Fibroblast of mammary gland (primary cell): Measurements from ENCODE around the gene CFHR5.
"Not testable (repeated sequence)": the region's sequence is repeated elsewhere in the genome, so short reads cannot be mapped to it uniquely, and the experiment has no call there.

Source experiments
- DNase-seq: peaks from one replicate; pipeline ENCODE4 v3.0.0-alpha.2; 2010; ENCODE audit warnings: low read depth
- H3K4me3 ChIP-seq: 2 replicates; pipeline ENCODE4 v1.5.1; 2011; ENCODE audit warnings: low read depth, mild to moderate bottlenecking, low read length, moderate library complexity; ENCODE audit not compliant: control insufficient read depth
- TF ChIP-seq, protein P1 (sequence below): conservative IDR thresholded peaks from 2 replicates; pipeline ENCODE4 v1.5.1; 2011; ENCODE audit warnings: low read depth, low read length, inconsistent platforms; ENCODE audit not compliant: control insufficient read depth, insufficient read depth

Gene CFHR5

DNA sequence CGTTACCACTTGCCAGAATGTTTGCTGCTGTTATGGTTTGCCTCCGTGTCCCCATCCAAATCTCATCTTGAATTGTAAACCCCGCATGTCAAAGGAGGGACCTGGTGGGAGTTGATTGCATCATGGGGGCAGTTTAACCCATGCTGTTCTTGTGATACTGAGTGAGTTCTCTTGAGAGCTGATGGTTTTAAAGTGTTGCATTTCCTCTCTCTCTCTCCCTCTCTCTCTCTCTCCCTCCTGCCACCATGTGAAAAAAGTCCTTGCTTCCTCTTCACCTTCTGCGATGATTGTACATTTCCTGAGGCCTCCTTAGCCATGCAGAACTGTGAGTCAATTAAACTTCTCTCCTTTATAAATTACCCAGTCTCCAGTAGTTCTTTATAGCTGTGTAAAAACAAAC lies 44.4 kb downstream of the CFHR5 start:
- no peak for DNase-seq

DNA sequence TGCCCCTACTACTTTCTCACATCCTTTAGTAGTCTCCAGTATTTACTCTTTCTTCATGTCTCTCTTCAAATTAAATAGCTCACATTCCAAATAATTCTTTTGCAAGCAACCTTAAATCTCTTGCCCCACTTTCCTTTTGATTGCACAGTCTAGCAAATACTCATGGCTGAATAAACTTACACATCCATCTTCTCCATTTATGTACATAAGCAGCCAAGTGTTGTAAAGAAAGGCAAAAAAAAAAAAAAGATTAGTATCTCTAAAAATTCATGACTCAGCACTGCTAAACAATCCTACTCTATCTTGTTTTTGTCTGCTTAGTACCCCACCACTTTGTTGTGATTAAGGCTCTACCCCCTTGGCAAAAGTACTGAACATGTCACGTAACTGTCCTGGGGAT lies 47.1 kb downstream of the CFHR5 start:
- no peak for DNase-seq
- TF ChIP-seq, protein P1, sequence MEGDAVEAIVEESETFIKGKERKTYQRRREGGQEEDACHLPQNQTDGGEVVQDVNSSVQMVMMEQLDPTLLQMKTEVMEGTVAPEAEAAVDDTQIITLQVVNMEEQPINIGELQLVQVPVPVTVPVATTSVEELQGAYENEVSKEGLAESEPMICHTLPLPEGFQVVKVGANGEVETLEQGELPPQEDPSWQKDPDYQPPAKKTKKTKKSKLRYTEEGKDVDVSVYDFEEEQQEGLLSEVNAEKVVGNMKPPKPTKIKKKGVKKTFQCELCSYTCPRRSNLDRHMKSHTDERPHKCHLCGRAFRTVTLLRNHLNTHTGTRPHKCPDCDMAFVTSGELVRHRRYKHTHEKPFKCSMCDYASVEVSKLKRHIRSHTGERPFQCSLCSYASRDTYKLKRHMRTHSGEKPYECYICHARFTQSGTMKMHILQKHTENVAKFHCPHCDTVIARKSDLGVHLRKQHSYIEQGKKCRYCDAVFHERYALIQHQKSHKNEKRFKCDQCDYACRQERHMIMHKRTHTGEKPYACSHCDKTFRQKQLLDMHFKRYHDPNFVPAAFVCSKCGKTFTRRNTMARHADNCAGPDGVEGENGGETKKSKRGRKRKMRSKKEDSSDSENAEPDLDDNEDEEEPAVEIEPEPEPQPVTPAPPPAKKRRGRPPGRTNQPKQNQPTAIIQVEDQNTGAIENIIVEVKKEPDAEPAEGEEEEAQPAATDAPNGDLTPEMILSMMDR = no peak
- no peak overlapping the region for H3K4me3 ChIP-seq

More for the DNA sequence above, 44.4 kb downstream of the CFHR5 start:
- no peak overlapping the region for H3K4me3 ChIP-seq
- TF ChIP-seq, protein P1 = no peak

DNA sequence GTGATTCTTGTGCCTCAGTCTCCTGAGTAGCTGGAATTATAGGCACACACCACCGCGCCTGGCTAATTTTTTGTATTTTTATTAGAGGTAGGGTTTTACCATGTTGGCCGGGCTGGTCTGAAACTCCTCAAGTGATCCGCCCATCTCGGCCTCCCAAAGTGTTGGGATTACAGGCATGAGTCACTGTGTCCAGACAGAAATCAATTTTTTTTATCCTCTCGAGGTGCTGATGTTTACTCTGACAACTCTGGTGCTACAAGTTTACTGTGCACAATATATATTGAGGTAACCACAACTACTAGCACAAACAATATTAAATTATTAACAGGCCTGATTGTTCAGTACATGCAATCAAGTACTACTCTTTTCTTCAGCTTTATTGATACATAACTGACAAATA lies 50.0 kb downstream of the CFHR5 start:
- H3K4me3 ChIP-seq = no peak overlapping the region
- TF ChIP-seq, protein P1 = no peak
- peak; percentile 3 for DNase-seq

DNA sequence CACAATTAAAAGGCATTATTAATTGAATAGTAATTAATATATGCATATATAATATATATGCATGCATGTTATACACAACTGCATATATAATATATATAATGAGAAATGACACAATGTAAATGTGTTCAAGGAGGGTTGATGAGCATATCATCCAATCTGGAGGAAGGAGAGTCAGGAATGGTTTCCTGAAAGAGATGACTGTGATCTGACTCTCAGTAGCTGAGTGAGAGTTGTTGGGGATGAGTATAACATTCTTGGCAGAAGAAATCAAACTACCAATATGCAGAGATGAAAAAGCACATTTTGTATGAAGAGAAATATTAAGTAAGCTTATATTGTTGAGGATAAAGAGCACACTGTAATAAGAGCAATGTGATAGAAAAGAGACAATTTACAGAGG lies 52.4 kb downstream of the CFHR5 start:
- no peak overlapping the region for H3K4me3 ChIP-seq
- DNase-seq = peak; percentile 42
- TF ChIP-seq, protein P1 = no peak

DNA sequence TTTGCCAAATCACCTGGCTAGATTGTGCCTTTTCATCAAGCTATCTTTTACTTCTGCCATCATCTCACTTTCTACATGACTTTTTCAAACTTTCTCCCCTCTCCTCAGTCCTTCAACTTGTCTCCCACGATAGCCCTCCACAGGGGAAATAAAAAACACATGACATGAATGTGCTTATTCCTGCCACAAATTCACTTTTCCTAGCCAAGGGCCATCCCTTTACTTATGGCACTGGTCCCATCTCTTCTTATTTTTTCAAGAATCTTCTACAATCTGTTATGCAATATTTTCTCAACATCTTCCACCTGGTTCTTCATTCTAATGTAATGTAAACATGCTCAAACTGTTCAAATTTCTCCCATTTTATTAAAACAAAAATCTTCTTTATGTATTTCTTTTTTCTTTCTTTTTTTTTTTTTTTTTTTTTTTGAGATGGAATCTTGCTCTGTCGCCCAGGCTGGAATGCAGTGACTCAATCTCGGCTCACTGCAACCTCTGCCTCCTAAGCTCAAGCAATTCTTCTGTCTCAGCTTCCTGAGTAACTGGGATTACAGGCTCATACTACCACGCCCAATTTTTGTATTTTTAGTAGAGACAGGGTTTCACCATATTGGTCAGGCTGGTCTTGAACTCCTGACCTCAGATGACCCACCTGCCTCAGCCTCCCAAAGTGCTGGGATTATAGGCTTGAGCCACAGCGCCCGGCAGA lies 57.4 kb downstream of the CFHR5 start:
- peak; percentile 80 for DNase-seq
- not testable (repeated sequence) for H3K4me3 ChIP-seq

DNA sequence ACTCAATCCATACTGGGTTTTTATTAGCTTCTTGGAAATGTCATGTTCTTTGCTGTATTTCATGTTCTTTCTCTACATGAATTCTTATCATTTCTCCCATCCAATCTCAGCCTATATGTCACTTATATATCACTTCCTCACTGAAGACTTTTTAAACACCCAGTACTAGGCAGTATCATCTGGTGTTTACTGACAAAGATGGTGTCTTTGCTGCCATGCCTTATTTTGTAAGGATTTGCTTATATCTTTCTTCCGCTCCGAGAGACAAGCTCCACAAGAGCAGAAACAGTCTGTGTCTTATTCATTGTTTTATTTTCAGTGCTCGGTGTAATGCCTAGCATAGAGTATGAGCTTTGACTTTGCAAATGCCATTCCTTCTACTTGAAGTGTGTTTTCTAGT lies 59.5 kb downstream of the CFHR5 start:
- TF ChIP-seq, protein P1 = no peak
- H3K4me3 ChIP-seq = no peak overlapping the region
- no peak for DNase-seq

DNA sequence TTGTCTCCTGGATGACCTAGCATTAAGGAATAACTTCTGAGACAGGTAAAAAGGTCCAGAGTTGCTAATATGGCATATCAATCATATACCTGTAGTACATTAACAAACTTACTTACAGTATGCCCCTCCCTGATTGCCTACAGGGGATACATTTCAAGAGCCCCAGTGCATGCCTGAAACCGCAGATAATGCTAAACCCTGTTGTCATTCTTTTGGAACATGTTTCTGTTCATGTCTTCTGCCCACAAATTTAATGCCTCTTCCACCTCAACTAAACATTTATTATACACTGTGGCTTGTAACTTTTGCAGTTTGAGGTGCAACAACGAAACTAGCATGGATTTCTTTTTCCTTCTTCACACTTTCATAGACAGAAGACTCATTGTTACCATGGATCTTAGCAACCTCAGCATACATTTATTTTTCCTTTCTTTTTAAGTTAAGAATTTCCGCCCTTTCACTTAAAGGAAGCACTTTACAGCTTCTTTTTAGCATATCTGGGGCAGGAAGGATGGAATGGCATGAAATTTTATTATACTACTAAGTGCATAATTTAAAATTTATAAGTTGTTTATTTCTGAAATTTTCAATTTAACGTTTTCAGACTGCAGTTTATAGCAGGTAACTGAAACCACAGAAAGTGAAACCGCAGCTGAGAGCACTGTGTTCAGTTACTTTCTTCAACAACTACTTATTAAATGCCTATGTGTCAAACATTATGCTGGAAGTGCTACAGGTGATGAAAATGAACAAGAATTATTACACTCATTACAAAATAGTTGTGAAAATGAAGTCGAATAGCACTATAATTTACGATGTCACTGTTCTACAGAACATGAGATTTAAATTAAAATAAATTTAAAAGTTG lies 64.4 kb downstream of the CFHR5 start:
- no peak overlapping the region for H3K4me3 ChIP-seq
- DNase-seq = no peak
- TF ChIP-seq, protein P1 = no peak
